Uterus (tissue), 2 donors: Measurements from ENCODE around the gene IL1RAPL2.

Experiments used
- POLR2A ChIP-seq, 2 donors: fragments of 450-650 bp; IDR thresholded peaks; one replicate each; pipeline ENCODE4 v1.6.1; 2016; ENCODE audit warnings: antibody characterized with exemption in 2 of 2, mild to moderate bottlenecking in 1 of 2, moderate library complexity in 1 of 2
- TF ChIP-seq, protein P1 (sequence below), 4 experiments: fragments of 200-600 bp in 2 of 4; fragments of 450-650 bp in 2 of 4; sonication (generic) in 2 of 4; IDR thresholded peaks; one replicate each; pipeline ENCODE4 v1.5.1; 2016 to 2019; ENCODE audit warnings: antibody characterized with exemption in 4 of 4, mild to moderate bottlenecking in 2 of 4, moderate library complexity in 1 of 4

GRCh38 chrX:105189093-105189492, 623.1 kb downstream of the IL1RAPL2 start:
- TF ChIP-seq POLR2A (IDR thresholded peaks at IDR 0.05): no peak
- TF ChIP-seq, protein P1, sequence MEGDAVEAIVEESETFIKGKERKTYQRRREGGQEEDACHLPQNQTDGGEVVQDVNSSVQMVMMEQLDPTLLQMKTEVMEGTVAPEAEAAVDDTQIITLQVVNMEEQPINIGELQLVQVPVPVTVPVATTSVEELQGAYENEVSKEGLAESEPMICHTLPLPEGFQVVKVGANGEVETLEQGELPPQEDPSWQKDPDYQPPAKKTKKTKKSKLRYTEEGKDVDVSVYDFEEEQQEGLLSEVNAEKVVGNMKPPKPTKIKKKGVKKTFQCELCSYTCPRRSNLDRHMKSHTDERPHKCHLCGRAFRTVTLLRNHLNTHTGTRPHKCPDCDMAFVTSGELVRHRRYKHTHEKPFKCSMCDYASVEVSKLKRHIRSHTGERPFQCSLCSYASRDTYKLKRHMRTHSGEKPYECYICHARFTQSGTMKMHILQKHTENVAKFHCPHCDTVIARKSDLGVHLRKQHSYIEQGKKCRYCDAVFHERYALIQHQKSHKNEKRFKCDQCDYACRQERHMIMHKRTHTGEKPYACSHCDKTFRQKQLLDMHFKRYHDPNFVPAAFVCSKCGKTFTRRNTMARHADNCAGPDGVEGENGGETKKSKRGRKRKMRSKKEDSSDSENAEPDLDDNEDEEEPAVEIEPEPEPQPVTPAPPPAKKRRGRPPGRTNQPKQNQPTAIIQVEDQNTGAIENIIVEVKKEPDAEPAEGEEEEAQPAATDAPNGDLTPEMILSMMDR (IDR thresholded peaks at IDR 0.05): no peak
